Liver (tissue), 9 donors: ENCODE data around the gene IL1RAPL2. TPM values are rescaled to one million over a fixed set of nuclear protein-coding genes. Genes with fewer than 3 reads are reported as not detected.

Experiments used
- DNase-seq: peaks from one replicate; pipeline ENCODE4 v3.0.0-alpha.2; 2017; ENCODE audit warnings: low spot score
- H3K27ac ChIP-seq, 2 donors: one replicate each; pipeline ENCODE4 v1.7.0; 2013; ENCODE audit warnings: inconsistent platforms in 2 of 2, low read length in 2 of 2, control low read depth in 1 of 2, low read depth in 1 of 2, mild to moderate bottlenecking in 1 of 2
- H3K27me3 ChIP-seq, 4 donors: one replicate each; pipeline versions ENCODE4 v1.6.1 to v1.7.0; 2013; ENCODE audit warnings: low read length in 3 of 4, inconsistent platforms in 1 of 4, mild to moderate bottlenecking in 1 of 4, moderate library complexity in 1 of 4; ENCODE audit not compliant: control insufficient read depth in 4 of 4, insufficient read depth in 4 of 4
- H3K36me3 ChIP-seq, 4 donors: one replicate each; pipeline versions ENCODE4 v1.6.1 to v1.7.0; 2013; ENCODE audit warnings: low read length in 3 of 4, mild to moderate bottlenecking in 3 of 4, low read depth in 1 of 4, moderate library complexity in 1 of 4; ENCODE audit not compliant: control insufficient read depth in 4 of 4, insufficient read depth in 3 of 4
- H3K4me1 ChIP-seq, 4 donors: one replicate each; pipeline versions ENCODE4 v1.6.1 to v1.7.0; 2013; ENCODE audit warnings: low read length in 3 of 4, mild to moderate bottlenecking in 3 of 4, moderate library complexity in 1 of 4; ENCODE audit not compliant: control insufficient read depth in 4 of 4, insufficient read depth in 4 of 4
- H3K4me3 ChIP-seq, 3 donors: one replicate each; pipeline versions ENCODE4 v1.6.1 to v1.7.0; 2013; ENCODE audit warnings: low read length in 3 of 3, control low read depth in 1 of 3, low read depth in 1 of 3, mild to moderate bottlenecking in 1 of 3
- H3K9ac ChIP-seq, 2 donors: one replicate each; pipeline ENCODE4 v1.7.0; 2013; ENCODE audit warnings: low read length in 2 of 2, mild to moderate bottlenecking in 2 of 2, moderate library complexity in 2 of 2, control low read depth in 1 of 2, low read depth in 1 of 2
- H3K9me3 ChIP-seq, 4 donors: one replicate each; pipeline versions ENCODE4 v1.6.1 to v1.7.0; 2013; ENCODE audit warnings: low read length in 3 of 4; ENCODE audit not compliant: control insufficient read depth in 4 of 4
- ATF3 ChIP-seq: IDR thresholded peaks from 2 replicates; pipeline ENCODE4 v1.6.1; 2016; ENCODE audit warnings: antibody characterized with exemption
- CTCF ChIP-seq: fragments of 150-350 bp; IDR thresholded peaks from 2 replicates; pipeline ENCODE4 v1.5.1; 2017; ENCODE audit warnings: improper control_type of control experiment, low read depth, low read length; ENCODE audit not compliant: missing input control
- EGR1 ChIP-seq, 2 donors: IDR thresholded peaks; 2 replicates each; pipeline ENCODE4 v1.6.1; 2016 to 2018; ENCODE audit warnings: antibody characterized with exemption in 2 of 2, low read depth in 2 of 2
- FOXA1 ChIP-seq: IDR thresholded peaks from 2 replicates; pipeline ENCODE4 v1.6.1; 2016; ENCODE audit warnings: antibody characterized with exemption
- FOXA2 ChIP-seq: IDR thresholded peaks from 2 replicates; pipeline ENCODE4 v1.6.1; 2016; ENCODE audit warnings: antibody characterized with exemption
- GABPA ChIP-seq, 2 donors: IDR thresholded peaks in 1 of 2; conservative IDR thresholded peaks in 1 of 2; 2 replicates each; pipeline ENCODE4 v1.6.1; 2016; ENCODE audit warnings: antibody characterized with exemption in 2 of 2, mild to moderate bottlenecking in 1 of 2, moderate library complexity in 1 of 2
- HNF4A ChIP-seq, 2 donors: conservative IDR thresholded peaks; 2 replicates each; pipeline ENCODE4 v1.6.1; 2016; ENCODE audit warnings: antibody characterized with exemption in 2 of 2, mild to moderate bottlenecking in 2 of 2
- HNF4G ChIP-seq: IDR thresholded peaks from 2 replicates; pipeline ENCODE4 v1.6.1; 2016; ENCODE audit warnings: antibody characterized with exemption
- JUND ChIP-seq, 2 donors: IDR thresholded peaks; 2 replicates each; pipeline ENCODE4 v1.6.1; 2016; ENCODE audit warnings: antibody characterized with exemption in 2 of 2
- MAX ChIP-seq: IDR thresholded peaks from 2 replicates; pipeline ENCODE4 v1.6.1; 2016; ENCODE audit warnings: antibody characterized with exemption
- NR2F2 ChIP-seq: IDR thresholded peaks from 2 replicates; pipeline ENCODE4 v1.6.1; 2016; ENCODE audit warnings: antibody characterized with exemption
- RAD21 ChIP-seq, 2 donors: IDR thresholded peaks; 2 replicates each; pipeline ENCODE4 v1.6.1; 2016; ENCODE audit warnings: antibody characterized with exemption in 2 of 2, mild to moderate bottlenecking in 2 of 2
- REST ChIP-seq: IDR thresholded peaks from 2 replicates; pipeline ENCODE4 v1.6.1; 2016; ENCODE audit warnings: antibody characterized with exemption, mild to moderate bottlenecking
- RXRA ChIP-seq, 2 donors: IDR thresholded peaks; 2 replicates each; pipeline ENCODE4 v1.6.1; 2017 to 2018; ENCODE audit warnings: antibody characterized with exemption in 2 of 2, mild to moderate bottlenecking in 1 of 2
- SP1 ChIP-seq: IDR thresholded peaks from 2 replicates; pipeline ENCODE4 v1.6.1; 2018; ENCODE audit warnings: antibody characterized with exemption, mild to moderate bottlenecking
- TAF1 ChIP-seq: conservative IDR thresholded peaks from 2 replicates; pipeline ENCODE4 v1.6.1; 2016; ENCODE audit warnings: antibody characterized with exemption, mild to moderate bottlenecking
- YY1 ChIP-seq: IDR thresholded peaks from 2 replicates; pipeline ENCODE4 v1.6.1; 2016; ENCODE audit warnings: antibody characterized with exemption, mild to moderate bottlenecking
- ZBTB33 ChIP-seq: IDR thresholded peaks from 2 replicates; pipeline ENCODE4 v1.6.1; 2016; ENCODE audit warnings: antibody characterized with exemption
- WGBS: extraction: QIAGEN DNeasy Blood & Tissue Kit; methylation state at CpG from one replicate; pipeline ENCODE4 v1.1.7; 2013; 5-methylcytosine and 5-hydroxymethylcytosine counted together
- polyA plus RNA-seq, 2 donors: library from polyadenylated mRNA; stranded (reverse) in 1 of 2; unstranded in 1 of 2; fragments of 200-250 nt in 1 of 2; fragments of >200 nt in 1 of 2; fragmentation: Nextera tagmentation in 1 of 2; extraction: Ambion mirVana in 1 of 2; gene quantifications; one replicate each; pipeline versions ENCODE4 v1.2.1 to v1.2.3, GENCODE V29; 2013 to 2015
- total RNA-seq, 2 donors: library from RNA; depleted of rRNA; stranded (reverse); fragments of >200 nt; gene quantifications; one replicate each; pipeline ENCODE4 v1.2.3, GENCODE V29; 2014
- donor health status: healthy.
- donor health status: healthy.
- donor health status: healthy.
- donor health status: healthy.
- donor health status: healthy.

Gene IL1RAPL2
- total and polyA plus RNA-seq, 4 donors, result 0.20 to 1.6 (median 0.91) TPM

DNA sequence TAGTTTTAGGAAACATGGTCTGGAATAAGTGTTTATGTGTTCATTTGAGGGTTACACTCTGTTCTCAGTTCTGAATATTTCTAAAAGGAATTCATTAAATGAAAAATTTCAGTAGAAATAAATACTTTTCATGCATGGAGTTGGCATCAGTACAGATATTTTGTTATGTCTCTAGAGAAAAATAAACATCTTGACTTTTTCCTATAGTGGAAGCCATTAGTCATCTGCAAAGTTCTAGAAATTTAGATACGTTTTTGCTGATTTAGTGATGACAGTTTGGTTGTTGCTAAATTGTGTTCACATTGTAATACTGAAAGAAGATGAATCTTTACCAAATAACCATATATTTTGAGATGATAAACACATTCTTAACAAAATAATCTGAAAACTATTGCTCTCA is 922.7 kb downstream of the IL1RAPL2 start:
- no peak overlapping the region for H3K9ac ChIP-seq
- WGBS, result 62% methylated on average over 1 of the region's 1 CpG
- H3K27ac ChIP-seq, result no peak overlapping the region
- no peak overlapping the region for H3K4me3 ChIP-seq
- peaks cover 0 to 2% (median 0%) of the 10 kb centered on the region in 4 donors for H3K9me3 ChIP-seq
- TF ChIP-seq CTCF (no peak), NR2F2 (no peak), SP1 (no peak), HNF4A (conservative IDR thresholded peaks at IDR 0.05) (no peak), FOXA1 (no peak), RAD21 (IDR thresholded peaks at IDR 0.05) (no peak), YY1 (no peak), JUND (IDR thresholded peaks at IDR 0.05) (no peak), RXRA (IDR thresholded peaks at IDR 0.05) (no peak), FOXA2 (no peak), EGR1 (IDR thresholded peaks at IDR 0.05; ENCODE audit: low read depth in 2 of 2) (no peak), ZBTB33 (no peak), GABPA (IDR thresholded peaks at IDR 0.05 in 1 of 2, conservative IDR thresholded peaks at IDR 0.05 in 1 of 2) (no peak), TAF1 (no peak), HNF4G (no peak), ATF3 (no peak), MAX (no peak), REST (no peak)
- H3K36me3 ChIP-seq, result no peaks in the 10 kb centered on the region
- no peaks in the 10 kb centered on the region for H3K27me3 ChIP-seq
- no peak for DNase-seq
- no peaks in the 10 kb centered on the region for H3K4me1 ChIP-seq
